Right hindlimb (tissue), 1 donor: ENCODE results near the gene MTF1.

Source experiments
- DNase-seq: peaks from one replicate; pipeline ENCODE4 v3.0.0-alpha.2; 2018

MTF1 gene

DNA sequence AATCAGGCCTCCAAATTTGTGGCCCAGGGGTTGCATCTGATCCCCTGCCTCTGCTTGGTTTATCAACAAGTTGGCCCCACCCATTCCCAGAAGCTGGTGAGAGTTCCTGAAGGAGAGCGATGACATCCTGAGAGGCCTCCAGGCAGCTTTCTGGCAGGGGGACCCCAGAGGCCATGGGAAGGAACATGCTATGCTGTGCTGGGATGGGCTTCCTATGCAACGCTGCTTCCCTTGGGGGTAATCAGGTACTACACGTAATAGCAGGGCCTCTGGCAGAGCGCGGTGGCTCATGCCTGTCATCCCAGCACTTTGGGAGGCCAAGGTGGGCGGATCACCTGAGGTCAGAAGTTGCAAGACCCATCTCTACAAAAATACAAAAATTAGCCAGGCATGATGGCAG is 8.4 kb upstream of the MTF1 start:
- no peak for DNase-seq

DNA sequence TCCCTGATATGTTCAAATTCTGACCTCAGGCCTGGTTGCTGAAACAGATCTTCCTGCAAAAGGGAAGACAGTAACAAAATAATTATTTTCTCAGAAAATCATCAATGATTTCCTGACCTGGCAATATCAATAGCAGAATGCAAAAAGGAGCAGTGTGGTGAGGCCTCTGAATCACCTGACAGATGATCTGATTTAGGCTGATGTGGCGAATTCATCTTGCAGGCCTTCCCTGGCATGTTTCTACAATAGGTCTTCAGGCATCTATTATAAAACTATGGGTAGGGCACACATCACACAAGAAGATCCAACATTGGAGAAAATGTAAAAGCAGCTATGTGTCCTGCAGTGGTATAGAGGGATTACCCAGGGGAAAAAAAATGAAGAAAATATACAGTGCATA is 7.1 kb upstream of the MTF1 start:
- no peak for DNase-seq

DNA sequence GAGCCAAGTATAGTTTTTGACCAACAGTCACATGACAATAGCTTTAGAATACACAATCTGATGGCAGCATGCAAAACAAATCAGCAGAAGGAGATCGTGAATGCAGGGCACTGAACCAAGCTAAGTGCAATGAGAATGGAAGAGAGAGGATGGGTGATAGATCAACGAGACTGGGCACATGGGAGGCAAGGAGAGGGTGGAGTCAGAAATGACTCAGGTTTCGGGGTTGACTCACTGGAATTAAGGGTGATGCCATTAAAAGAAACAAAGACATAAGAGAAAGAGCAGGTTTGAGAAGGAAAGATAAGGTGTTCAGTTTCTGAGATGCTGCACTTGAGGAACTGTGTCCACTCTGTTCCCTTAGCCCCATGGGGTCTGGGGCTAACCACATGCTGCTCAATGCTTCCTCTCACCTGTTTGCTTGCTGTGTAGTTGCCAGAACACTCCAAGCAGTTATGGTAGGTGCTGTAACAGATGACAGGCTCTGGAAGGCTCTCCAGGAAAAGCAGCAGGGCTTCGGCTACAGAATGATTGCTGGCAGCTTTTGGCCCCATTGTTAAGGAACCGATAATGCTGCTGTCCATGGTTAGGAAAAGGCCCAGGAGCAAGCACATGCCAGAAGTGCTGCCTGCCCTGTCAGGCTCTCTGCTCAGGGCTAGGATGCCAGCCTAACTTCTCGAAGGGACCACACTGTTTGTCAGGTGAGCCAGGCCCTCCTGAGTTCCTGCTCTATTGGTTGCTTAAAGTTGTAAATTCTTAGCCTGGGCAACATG is 6.1 kb upstream of the MTF1 start:
- no peak for DNase-seq

DNA sequence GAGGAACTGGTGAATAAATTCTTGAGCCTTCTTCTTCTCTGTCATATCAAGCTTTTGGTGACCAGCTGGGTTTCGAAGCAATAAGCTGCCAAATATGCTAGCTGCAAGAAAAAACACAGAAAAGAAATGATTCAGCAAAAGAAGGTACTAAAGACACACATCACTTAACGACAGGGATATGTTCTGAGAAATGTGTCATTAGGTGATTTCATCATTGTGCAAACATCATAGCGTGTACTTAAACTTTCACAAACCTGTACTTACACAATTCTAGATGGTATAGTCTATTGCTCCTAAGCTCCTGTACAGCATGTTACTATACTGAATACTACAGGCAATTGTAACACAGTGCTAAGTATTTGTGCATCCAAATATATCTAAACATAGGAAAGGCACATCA is 2.9 kb upstream of the MTF1 start:
- DNase-seq, result no peak

DNA sequence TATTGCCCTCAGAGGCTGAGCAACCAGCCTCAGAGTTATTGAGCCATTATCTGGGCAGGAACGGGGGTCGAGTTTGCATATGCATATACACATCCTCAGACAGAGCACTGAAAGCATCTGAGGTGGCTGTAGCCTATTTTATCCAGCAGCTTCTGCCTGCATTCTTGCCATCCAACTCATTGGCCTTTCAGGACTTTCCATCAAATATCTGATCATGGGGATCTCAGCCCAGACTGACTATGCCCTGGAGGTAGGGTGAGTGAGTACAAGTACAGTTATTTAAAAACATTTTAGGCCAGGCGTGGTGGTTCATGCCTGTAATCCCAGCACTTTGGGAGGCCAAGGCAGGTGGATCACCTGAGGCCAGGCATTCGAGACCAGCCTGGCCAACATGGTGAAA is 1.8 kb upstream of the MTF1 start:
- DNase-seq, result no peak

DNA sequence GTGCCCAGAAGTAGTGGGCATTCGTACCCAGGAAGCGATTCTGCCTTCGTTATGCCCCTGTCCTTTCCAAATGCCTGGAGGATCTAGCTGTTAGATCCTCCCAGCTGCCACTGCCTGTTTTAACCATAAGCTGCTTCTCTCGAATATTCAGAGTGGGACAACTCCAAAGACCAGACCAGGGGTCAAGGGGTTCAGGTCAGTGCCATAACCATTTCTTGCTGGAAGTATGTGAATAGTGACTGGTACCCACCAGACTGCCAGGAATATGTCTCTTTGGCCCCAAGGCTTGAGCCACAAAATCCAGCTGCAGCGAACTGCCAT is 914 bp upstream of the MTF1 start:
- no peak for DNase-seq

DNA sequence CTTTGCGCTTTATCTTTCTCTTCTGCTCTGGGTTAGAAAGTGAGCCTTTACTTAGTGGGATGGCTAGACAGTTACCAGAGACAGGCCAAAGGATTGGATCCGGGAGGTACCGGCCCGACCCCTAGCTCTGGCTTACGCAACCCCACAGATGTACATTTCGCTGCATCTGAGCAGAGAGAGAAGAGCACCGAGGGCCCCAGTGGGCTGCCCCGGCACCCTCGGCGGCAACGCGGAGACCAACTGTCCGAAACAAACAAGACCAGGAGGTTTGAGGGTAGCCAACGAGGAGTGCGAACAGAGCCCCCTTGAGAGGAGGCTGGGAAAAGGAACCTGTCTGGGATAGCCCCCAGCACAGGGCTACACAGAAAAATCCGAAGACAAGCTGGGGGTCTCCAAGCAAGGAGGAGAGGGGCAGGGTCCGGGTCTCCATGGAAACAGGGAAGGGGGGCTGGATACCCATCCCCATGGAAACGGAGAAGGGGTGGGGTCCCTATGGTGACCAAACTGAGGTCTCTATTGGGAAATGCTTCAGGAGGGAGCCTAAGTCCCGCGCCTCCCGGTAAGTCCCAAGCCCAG is 373 bp downstream of the MTF1 start:
- no peak for DNase-seq

DNA sequence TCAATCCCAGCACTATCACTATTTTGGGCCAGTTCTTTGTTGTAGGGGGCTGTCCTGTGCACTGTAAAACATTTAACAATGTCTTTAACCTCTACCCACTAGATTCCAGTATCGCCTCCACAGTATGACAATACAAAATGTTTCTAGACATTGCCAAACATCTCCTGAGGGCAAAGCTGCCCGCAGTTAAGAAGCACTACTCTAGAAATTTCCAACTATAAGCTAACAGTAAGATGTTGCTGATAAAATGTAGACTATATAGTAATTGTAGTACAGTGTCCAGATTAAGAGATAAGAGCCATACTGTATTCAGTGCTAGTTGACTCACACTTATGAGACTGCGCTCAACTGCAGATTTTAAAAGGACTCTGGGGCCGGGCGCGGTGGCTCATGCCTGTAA is 5.0 kb downstream of the MTF1 start:
- no peak for DNase-seq

DNA sequence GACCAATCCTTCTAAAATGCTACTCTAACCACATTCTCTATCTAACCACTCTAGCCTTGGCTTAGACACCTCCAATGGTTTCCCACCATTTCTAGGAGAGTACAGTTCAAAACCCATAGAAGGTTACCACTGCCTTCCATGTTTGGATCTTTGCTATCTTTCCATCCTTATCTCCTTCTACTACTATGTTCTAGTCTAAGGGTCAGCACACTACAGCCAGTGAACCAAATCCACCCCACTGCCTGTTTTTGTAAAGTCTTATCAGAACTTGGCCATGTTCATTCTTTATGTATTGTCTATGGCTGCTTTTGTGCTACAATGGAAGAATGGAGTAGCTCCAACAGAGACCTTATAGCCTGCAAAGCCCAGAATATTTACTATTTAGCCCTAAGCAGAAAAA is 6.2 kb downstream of the MTF1 start:
- DNase-seq, result no peak

DNA sequence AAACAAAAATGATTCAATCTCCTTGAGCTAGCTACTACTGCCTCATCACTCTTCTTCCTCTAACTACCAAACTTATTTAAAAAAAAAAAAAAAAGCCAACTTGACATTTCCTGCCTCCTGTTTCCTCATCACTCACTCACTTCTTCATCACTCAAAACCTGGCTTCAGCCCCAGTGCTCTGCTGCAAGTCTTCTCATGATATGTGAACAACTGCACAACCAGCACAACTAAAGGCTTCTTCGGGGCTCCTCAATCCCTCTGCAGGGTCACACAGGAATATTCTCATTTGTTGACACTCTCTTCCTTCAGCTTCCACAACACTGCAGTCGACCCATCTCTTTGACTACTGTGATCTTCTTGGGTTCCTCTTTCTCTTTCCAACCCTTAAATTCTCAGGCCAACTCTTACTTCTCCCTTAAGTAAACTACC is 7.6 kb downstream of the MTF1 start:
- DNase-seq, result no peak

DNA sequence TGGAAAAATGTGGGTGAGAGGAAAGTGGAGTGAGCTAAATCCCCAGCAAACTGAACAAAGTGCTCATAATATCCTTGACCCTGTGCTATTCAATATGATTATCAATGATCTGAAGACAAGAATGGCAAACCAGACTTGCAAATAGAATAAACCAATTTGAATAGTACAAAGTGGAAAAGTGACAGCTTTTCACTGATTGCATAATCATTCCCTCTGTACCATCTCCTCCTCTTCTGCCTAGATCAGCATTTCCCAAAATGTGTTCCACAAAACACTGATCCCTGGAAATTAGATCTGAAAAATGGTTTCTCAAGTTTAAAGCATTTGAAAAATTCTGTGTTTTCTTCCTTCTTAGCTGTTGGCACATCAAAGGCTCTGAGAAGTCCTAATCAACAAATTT is 8.1 kb downstream of the MTF1 start:
- no peak for DNase-seq

DNA sequence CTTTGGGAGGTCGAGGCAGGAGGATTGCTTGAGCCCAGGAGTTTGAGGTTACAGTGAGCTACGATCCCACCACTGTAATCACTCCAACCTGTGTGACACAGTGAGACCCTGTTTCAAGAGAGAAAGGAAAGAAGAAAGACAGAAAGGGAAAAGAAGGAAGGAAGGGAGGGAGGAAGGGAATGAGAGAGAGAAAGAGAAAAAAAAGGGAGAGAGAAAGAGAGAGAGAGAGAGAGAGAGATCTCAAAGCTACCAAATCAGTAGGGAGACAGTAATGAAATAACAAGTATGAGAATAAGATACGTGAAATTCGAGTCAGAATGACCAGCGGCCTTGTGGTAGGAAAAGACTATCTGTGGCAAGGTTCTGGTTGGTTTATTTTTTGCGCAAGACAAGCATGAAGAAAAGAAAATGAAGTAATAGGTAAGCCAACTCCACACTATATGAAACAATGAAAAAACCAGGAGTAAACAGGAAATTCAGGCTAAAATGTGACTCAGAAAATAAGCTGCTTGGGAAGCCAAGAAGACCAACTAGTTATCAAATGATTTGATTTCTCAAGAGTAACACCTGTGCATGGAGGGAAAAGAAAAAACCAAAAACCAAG is 8.9 kb downstream of the MTF1 start:
- DNase-seq, result no peak

DNA sequence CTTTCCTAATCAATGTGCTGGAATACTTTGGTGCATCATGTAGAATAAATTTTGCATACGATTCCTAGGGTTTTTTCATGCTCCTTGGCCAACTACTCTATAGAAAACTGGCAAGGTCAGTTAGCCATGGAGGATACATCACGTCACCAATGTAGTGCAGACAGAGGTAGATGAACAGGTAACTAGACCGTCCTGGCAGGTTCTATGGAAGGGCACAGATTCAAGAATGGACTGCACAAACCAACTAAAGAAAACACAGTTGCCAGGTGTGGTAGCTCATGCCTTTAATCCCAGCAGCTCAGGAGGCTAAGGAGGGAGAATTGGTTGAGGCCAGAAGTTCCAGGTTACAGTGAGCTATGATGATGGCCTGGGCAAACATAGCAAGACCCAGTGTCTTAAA is 9.9 kb downstream of the MTF1 start:
- no peak for DNase-seq

DNA sequence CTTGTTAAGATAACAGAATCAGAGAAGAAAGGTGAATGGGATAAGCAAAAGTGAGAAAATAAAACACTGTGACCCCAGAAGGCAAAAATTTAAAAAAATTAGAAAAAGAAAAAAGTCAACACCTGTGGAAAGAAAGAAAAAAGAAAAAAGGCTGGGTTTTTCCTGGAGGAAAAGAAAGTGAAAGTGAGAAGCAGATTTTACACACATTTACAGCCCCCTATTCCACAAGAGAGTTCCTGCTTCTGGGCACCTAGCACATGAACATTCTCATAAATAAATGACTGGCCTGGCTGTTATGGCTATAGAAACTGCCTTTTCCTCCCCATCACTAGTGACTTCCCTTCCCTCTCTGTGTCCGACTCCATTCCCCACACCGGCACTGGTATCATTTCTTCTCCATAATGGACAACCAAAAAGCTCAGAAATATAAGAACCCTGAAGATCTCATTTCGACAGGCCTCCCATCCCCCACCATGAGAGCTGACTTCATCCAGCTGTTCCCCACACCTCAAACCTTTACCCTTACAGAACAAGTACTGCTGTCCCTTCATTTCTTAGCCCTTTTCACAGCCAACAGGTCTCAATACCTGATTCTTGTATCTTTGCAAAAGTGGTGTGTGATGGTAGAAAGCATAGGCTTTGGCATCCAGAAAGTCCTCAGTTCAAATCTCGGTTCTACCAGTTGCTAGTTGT is 12.6 kb downstream of the MTF1 start:
- DNase-seq, result no peak

DNA sequence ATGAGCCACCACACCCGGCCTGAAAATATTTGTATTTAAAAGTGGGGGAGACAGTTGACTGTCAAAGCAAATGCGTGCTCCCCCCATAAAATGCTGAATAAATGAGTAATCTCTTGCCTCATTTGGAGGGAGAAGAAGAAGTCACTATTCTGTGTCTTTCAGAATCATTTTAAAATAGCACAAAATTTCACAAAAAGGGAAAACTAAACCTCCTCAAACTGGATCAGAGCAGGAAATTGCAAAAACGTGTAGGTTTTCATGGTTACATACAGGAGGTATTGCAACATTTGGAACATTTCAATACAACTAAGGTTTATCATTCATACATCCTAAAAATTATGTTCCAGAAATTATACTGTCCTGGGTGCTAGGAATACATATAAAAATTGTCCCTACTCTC is 13.6 kb downstream of the MTF1 start:
- DNase-seq, result no peak

DNA sequence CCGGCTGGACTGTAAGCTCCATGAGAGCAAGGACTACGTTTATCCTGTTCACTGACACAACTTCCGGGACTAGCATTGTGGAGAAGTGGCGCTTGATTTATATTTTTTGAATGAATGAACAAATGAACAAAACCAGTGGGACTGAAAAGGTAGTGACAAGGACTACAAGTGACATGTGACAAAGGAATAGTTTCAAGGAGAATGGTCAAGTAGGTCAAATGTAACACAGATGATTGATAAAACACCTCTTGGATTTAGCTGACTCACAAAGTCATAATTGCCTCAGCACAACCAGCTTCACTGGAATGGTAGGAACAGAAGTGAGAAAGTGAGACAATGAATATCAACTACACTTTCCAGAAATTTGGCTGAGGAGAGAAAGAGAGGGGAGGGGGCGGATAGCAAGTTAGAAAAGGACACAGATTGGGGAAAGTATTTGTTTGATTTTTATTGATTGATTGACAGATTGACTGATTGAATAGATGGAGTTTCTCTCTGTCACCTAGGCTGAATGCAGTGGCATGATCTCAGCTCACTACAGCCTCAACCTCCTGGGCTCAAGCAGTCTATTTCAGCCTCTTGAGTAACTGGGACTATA is 14.2 kb downstream of the MTF1 start:
- DNase-seq, result no peak

DNA sequence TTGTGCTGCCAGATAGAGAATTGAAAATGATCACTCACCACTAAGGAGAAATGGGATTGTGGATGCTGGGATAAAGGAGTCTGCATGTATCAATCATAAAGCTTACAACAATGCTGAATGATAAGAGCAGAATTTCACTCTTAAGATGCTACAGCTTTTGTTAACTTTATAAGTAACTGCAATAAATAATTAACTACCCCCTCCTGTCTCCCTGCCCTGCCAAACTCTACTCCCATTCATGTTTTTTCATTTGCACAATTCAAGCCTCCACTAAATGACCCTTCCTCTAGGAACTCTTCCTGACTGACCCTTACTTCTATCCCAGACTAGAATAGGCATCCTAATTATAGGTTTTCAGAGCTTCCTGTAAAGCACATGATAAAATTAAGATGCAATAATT is 14.9 kb downstream of the MTF1 start:
- no peak for DNase-seq

DNA sequence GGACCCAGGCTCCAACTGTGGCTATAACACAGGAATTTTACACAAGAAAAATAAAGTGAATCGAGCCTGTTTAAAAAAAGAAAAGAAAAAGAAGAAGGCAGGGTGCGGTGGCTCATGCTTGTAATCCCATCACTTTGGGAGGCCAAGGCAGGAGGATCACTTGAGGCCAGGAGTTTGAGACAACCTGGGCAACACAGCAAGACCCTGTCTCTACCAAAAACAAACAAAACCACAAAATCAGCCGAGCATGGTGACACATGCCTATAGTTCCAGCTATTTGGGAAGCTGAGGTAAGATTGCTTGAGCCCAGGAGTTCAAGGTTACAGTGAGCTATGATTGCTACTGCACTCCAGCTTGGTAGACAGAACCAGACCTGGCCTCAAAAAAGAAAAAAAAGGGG is 17.7 kb downstream of the MTF1 start:
- no peak for DNase-seq

DNA sequence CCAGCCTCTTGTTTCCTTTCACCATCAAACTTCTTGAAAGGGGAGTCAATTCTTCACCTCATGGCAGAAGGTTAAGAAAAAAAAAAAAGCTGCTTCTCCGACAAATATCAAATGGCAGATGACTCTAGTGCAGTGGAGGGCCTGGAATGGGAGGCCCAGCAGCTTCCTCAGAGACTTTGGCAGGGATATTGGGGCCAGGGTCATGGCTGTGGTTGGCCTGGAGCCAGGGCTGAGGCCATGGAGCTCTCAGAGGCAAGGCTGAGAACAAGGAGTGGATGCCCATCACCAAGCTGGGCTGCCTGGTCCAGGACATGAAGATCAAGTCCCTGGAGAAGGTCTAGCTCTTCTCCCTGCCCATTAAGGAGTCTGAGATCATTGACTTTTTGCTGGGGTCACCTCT is 18.7 kb downstream of the MTF1 start:
- no peak for DNase-seq

DNA sequence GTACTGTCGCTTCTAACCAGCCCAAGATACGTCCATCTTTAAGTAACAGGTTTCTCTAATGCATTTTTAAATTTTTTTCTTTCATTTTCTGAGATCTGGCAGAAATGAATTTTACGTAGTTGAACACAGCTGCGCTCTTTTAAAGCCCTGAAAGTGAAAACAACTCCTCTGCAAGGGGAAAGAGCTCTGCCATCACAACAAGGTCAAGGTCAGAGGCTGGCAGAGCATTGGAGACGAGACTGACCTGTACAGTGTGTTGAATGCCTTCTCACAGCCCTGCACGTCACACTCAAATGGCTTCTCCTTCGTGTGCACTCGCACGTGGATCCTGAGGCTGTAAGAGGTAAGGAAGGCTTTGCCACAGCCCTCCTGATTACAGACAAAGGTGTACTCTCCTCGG is 19.7 kb downstream of the MTF1 start:
- DNase-seq, result no peak

DNA sequence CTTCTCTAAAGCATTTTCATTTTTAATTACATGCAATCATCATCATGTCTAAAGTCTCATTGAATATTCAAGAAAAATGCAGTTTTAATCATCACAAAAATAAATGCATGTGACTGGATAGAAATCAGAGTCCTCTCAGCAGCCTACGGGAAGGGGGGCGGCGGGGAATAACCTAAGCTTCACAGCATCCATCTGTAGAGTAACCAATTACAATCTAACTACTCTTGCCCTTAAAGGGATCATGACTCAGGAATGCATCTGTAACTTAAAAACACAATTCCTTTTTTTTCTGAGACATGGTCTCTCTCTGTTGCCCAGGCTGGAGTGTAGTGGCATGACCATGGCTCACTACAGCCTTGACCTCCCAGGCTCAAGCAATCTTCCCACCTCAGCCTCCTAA is 22.6 kb downstream of the MTF1 start:
- no peak for DNase-seq

DNA sequence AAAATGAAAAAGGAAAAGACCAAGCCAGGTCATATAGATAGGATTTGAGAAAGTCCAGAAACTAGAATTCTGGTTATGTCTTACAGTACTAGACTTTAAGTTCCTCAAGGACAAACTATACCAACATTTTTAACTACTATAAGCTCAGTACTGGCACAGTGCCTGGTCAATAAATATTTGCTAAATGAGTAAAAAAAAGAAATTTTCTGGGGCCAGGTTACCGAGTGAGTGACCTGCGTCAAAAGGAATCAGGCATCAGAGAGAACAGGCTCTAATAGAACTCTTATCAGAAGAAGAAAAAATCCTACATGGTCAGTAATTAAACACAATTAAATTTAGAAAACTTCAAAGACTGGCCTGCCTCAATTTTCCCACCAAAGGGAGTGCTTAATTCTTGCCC is 27.6 kb downstream of the MTF1 start:
- no peak for DNase-seq

DNA sequence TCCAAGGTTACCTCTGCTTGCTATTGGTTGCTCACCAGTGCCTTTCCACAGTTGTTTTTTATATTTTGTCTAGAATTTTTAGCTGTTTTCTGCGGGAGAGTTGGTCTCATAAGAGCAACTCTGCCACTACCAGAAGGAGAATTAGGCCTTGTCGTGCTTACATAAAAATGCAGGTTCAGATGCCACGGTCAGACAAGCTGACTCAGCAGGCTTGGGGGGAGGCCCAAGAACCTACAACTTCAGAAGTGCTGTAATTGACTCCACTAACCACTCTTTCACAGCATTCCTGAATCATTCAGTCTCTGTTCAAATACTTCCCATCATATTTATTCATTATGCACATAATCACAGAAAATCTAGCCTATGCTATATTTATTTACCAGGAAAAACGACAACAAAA is 28.3 kb downstream of the MTF1 start:
- DNase-seq, result no peak
